Amniotic stem cell (primary cell): ENCODE data around the gene HARBI1.
"Not testable (repeated sequence)": the region's sequence is repeated elsewhere in the genome, so short reads cannot be mapped to it uniquely, and the experiment has no call there.

Experiments used
- DNase-seq: peaks from one replicate; lab custom pipeline; 2025; lab: John Stamatoyannopoulos, UW

The HARBI1 gene

DNA sequence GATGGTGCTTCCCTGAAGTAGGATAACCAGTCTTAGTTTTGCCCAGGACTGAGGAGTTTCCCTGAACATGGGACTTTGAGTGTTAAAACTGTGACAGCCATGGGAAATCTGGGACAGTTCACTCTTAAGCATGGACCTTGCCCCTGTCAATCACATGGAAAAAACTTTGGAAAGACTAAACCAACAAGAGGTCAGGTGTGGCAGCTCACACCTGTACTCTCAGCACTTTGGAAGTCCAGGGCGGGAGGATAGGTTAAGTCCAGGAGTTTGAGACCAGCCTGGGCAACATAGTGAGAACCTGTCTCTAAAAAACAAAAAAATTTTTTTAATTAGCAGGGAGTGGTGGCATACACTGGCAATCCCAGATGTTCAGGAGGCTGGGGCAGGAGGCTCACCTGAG, 19.9 kb downstream of the HARBI1 start:
- no peak for DNase-seq

DNA sequence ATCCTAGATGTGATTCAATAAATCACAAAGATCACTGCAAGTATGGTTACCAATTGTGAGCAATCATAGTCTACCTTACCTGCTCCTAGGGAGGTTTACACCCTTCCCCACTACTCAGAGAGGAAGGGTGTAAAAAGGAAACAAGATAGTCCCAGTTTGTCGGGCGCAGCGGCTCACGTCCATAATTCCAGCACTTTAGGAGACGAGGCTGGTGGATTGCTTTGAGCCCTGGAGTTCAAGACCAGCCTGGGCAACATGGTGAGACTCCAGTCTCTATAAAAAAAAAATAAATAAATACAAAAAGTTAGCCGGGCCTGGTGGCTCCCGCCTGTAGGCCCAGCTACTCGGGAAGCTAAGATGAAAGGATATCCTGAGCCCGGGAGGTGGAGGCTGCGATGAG, 22.2 kb downstream of the HARBI1 start:
- no peak for DNase-seq

DNA sequence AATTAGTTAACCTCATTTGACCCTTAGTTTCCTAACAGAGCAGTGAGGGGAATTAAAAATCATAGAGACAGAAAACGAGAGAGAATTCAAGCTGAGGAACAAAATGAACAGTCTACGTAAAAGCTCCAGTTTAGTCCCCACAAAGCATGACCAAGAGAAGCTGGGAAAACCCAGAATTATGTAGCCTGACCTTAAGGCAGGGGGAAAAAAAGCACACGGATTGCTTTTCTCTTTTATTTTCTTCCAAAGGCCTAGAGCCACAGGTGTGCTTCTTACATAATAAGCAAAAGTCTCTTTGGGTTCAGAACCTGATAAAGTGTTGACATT, 22.7 kb downstream of the HARBI1 start:
- no peak for DNase-seq

GRCh38 chr11:46593550-46594373, 23.3 kb downstream of the HARBI1 start, which contains the start of gene AMBRA1:
Gene AMBRA1, minus strand, starts transcription at chr11:46594023. Its CDS starts 45,643 bp downstream, at chr11:46548380.
- DNase-seq, result peak; percentile 83

GRCh38 chr11:46590740-46591605, 26.1 kb downstream of the HARBI1 start:
- no peak for DNase-seq

GRCh38 chr11:46588915-46589314, 28.1 kb downstream of the HARBI1 start:
- no peak for DNase-seq

DNA sequence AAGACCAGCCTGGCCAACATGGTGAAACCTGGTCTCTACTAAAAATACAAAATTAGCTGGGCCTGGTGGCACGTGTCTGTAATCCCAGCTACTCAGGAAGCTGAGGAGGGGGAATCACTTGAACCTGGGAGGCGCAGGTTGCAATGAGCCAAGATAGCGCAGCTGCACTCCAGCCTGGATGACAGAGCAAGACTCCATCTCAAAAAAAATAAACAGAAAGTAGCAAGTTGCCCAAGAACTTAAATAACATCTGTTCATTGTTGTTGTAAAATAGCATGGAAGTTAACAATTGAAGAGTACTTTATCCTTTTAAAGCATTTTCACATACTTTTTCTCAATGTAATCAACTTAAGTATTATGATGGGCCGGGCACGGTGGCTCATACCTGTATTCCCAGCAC, 28.9 kb downstream of the HARBI1 start:
- no peak for DNase-seq

DNA sequence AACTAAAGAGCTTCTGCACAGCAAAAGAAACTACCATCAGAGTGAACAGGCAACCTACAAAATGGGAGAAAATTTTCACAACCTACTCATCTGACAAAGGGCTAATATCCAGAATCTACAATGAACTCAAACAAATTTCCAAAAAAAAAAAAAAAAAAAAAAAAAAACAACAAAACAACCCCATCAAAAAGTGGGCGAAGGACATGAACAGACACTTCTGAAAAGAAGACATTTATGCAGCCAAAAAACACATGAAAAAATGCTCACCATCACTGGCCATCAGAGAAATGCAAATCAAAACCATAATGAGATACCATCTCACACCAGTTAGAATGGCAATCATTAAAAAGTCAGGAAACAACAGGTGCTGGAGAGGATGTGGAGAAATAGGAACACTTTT, 33.5 kb downstream of the HARBI1 start:
- DNase-seq, result not testable (repeated sequence)

DNA sequence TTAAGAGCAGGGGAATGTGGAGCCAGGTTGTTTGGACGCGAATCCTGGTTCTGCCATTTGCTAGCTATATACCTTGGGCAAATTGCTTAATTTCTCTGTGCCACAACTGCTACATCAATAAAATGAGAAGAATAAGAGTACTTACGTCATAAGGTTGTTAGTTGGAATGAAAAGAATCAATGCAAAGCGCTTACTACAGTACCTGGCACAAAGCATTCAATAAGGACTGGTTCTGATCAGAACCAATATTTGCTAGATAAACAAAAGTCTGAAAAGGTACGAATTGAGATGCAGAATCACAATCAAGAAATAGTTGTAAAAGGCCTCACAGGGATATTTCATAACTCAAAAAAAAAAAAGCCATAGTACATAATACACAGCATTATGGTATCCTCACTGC, 34.4 kb downstream of the HARBI1 start:
- no peak for DNase-seq

DNA sequence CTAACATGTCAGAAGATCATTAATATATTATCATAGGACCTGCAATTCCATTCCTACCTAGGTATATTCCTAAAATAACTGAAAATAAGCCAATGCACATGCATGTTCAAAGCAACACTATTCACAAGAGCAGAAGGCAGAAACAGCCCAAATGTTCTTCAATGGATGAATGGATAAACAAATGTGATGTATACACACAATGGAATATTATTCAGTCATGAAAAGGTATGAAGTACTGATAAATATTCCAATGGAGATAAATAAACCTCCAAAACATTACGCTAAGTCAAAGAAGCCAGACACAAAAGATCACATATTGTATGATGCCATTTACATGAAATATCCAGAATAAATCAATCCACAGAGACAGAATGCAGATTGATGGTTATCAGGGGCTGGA, 40.0 kb downstream of the HARBI1 start:
- no peak for DNase-seq

- DNase-seq, result no peak
Measured at GRCh38 chr11:46574656-46575055, 42.4 kb downstream of the HARBI1 start.

GRCh38 chr11:46570790-46571398, 46.1 kb downstream of the HARBI1 start:
- DNase-seq, result no peak

- DNase-seq, result no peak
Measured at GRCh38 chr11:46565232-46565840, 51.7 kb downstream of the HARBI1 start.

GRCh38 chr11:46564459-46564858, 52.6 kb downstream of the HARBI1 start:
- peak; percentile 12 for DNase-seq

- DNase-seq, result no peak
Measured at GRCh38 chr11:46562527-46562926, 54.5 kb downstream of the HARBI1 start.

GRCh38 chr11:46560300-46560991, 56.6 kb downstream of the HARBI1 start:
- DNase-seq, result no peak

DNA sequence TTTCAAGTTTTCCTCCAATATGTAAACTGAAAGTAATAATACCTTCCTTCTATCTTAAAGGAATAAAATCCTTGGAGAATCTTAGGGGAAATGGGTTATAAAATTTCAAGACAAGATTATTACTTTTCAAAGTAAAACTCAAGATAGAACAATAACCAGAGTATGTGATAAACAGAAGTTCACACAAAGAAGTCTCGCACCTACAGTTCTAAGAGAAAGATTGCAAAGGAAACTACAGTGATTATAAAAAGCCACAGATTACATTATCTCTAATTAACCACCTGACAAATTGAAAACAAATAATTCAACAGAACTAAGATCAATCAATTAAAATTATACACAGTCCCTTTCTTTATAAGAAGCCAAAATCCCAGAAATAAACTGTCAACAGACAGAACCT, 57.2 kb downstream of the HARBI1 start:
- DNase-seq, result no peak

- DNase-seq, result no peak
Measured at GRCh38 chr11:46557684-46558151, 59.3 kb downstream of the HARBI1 start.

DNA sequence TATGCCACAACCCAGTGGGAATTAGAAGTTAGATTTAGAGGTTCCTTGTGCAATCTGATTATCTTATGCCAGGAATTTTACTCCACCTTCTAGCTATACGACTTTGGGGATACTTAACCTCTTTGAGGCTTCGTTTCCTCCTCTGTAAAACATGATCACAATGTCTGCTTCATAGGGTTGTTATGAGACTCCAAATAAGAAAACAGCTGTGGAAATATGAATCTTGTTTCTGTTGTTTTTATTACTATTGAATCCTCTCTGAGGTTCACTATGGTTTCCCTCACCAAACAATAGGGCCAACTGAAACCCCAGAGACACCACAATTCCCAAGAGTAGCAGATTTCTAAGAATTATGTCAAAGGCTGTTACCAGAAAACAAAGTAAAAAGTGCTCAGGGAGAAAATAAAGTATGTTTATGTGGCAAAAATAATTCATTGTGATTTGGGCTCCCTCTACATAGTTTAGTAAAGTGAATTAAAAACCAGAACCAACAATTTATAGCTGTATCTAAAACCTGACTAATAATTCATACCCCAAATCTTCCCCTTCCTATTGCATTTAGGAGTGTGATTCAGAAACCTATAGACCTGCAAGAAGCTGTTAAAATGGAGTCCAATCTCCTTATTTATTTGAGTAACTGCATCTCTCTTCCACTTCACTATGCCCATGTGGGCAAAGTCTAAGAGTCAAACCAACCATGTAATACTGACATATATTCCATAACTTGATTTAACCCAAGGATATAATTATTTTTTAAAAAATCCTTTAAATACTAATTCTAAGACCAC, 61.6 kb downstream of the HARBI1 start:
- DNase-seq, result no peak

DNA sequence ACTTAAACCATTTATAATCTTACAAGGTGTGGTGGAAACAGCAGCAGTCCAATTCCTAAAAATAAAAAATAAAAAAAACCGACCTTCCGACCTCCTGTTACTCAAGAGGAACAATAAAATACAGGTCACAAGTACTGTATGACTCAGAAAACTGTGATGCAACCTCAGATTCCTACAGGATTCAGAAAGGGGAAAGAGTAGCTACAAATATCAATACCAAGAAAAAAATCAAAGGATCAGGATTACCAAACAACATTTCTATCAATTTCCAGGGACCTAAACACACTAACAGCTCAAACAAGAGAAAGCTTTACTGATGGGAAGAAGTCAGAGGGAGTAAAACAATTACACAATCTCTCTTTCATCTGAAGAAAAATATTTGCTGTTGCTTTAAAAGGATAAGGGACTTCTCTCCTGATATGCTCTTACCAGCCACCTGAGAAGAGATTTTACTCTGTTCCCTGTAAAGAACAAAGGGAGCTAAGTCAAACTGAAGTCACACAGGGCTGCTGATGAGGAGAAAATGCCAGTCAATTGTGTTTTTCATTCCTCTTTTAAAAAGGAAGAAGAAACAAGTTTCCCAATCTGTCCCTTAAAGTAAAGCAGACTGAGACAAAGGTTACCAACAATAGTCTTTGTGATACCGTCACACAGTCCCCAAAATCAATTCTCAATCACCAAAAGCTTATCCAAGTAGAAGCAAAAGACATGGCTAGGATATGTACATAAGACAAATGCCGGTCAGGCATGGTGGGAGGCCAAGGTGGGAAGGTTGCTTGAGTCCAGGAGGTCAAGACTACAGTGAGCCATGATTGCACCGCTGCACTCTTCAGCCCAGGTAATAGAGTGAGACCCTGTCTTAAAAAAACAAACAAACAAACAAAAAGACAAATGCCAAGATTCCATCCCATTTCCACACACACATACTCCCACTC, 62.5 kb downstream of the HARBI1 start:
- DNase-seq, result peak; percentile 45
